Left ventricle myocardium inferior (tissue), 1 donor: Measurements from ENCODE around the gene KIF9. TPM values are rescaled to one million over a fixed set of nuclear protein-coding genes. Genes with fewer than 3 reads are reported as not detected.

Source experiments
- DNase-seq: peaks from one replicate; pipeline ENCODE4 v3.0.0-alpha.2; 2020
- H3K27ac ChIP-seq: fragments of 200-600 bp; replicated peaks from 2 replicates; pipeline ENCODE4 v1.8.0; 2021
- H3K27me3 ChIP-seq: fragments of 200-600 bp; 2 replicates; pipeline ENCODE4 v1.8.0; 2021; ENCODE audit warnings: low read depth
- H3K36me3 ChIP-seq: fragments of 200-600 bp; 2 replicates; pipeline ENCODE4 v1.8.0; 2021
- H3K4me1 ChIP-seq: fragments of 200-600 bp; 2 replicates; pipeline ENCODE4 v1.8.0; 2021
- H3K4me3 ChIP-seq: fragments of 200-600 bp; 2 replicates; pipeline ENCODE4 v1.8.0; 2021; ENCODE audit warnings: mild to moderate bottlenecking, moderate library complexity
- H3K9me3 ChIP-seq: fragments of 200-600 bp; replicated peaks from 2 replicates; pipeline ENCODE4 v1.8.0; 2021
- CTCF ChIP-seq: fragments of 200-600 bp; IDR thresholded peaks from 2 replicates; pipeline ENCODE4 v1.8.0; 2021; ENCODE audit warnings: antibody characterized with exemption, mild to moderate bottlenecking, borderline replicate concordance
- intact Hi-C: fragments of 100-400 bp; cut with micrococcal nuclease; formaldehyde crosslinking; loops from one replicate; pipeline ENCODE4 v1.11.0; 2022
- total RNA-seq: library from RNA; stranded (reverse); fragmentation: NEBNext Ultra II Directional; extraction: Animal tissue kit (Norgen Biotek cat#: 25700); gene quantifications from one replicate; pipeline ENCODE4 v1.2.1, GENCODE V29; 2021
- donor health status: DM: no; HTN: yes; CAD: no; lungs with severe emphysema.

The KIF9 gene
- total RNA-seq, 1 donor from 2014 or later, result 13.5 TPM

- no peak overlapping the region for H3K4me3 ChIP-seq
- intact Hi-C loops, result no loop called here
- no peak for TF ChIP-seq CTCF
- no peaks in the 10 kb centered on the region for H3K36me3 ChIP-seq
- no peak overlapping the region for H3K27ac ChIP-seq
- DNase-seq, result no peak
- H3K9me3 ChIP-seq, result no peaks in the 10 kb centered on the region
- H3K4me1 ChIP-seq, result no peaks in the 10 kb centered on the region
- no peaks in the 10 kb centered on the region for H3K27me3 ChIP-seq
Measured at GRCh38 chr3:47244531-47245100, 38.0 kb downstream of the KIF9 start.

- no peak overlapping the region for H3K4me3 ChIP-seq
- intact Hi-C loops, result no loop called here
- H3K9me3 ChIP-seq, result no peaks in the 10 kb centered on the region
- no peak for TF ChIP-seq CTCF
- no peak overlapping the region for H3K27ac ChIP-seq
- H3K36me3 ChIP-seq, result no peaks in the 10 kb centered on the region
- no peaks in the 10 kb centered on the region for H3K4me1 ChIP-seq
- H3K27me3 ChIP-seq, result no peaks in the 10 kb centered on the region
- DNase-seq, result no peak
Measured at GRCh38 chr3:47243419-47244147, 39.0 kb downstream of the KIF9 start.

GRCh38 chr3:47239929-47240328 is 42.7 kb downstream of the KIF9 start:
- no peaks in the 10 kb centered on the region for H3K27me3 ChIP-seq
- TF ChIP-seq CTCF, result no peak
- no peaks in the 10 kb centered on the region for H3K36me3 ChIP-seq
- no peak for DNase-seq
- no peak overlapping the region for H3K27ac ChIP-seq
- intact Hi-C loops, result no loop called here
- no peaks in the 10 kb centered on the region for H3K9me3 ChIP-seq
- H3K4me3 ChIP-seq, result no peak overlapping the region
- no peaks in the 10 kb centered on the region for H3K4me1 ChIP-seq

- H3K4me3 ChIP-seq, result no peak overlapping the region
- DNase-seq, result no peak
- H3K4me1 ChIP-seq, result no peaks in the 10 kb centered on the region
- H3K9me3 ChIP-seq, result no peaks in the 10 kb centered on the region
- no peaks in the 10 kb centered on the region for H3K27me3 ChIP-seq
- H3K27ac ChIP-seq, result no peak overlapping the region
- intact Hi-C loops, result no loop called here
- H3K36me3 ChIP-seq, result no peaks in the 10 kb centered on the region
- no peak for TF ChIP-seq CTCF
Measured at GRCh38 chr3:47238017-47238416, 44.6 kb downstream of the KIF9 start.

- Histone ChIP-seq H3K27me3 (no peaks in the 10 kb centered on the region), H3K36me3 (no peaks in the 10 kb centered on the region), H3K4me3 (peak overlapping the region; percentile 20), H3K9me3 (no peaks in the 10 kb centered on the region), H3K27ac (peak overlapping the region; percentile 52), H3K4me1 (peaks cover 11% of the 10 kb centered on the region)
- intact Hi-C loops, result no loop called here
- DNase-seq, result no peak
- no peak for TF ChIP-seq CTCF
Measured at GRCh38 chr3:47228088-47228487, 54.5 kb downstream of the KIF9 start.
